ENCODE measurements around the gene CNTN2. TPM values are rescaled to one million over a fixed set of nuclear protein-coding genes. Genes with fewer than 3 reads are reported as not detected.

The CNTN2 gene
- total and polyA plus RNA-seq, 2 of the 8 experiments (the other 6 are each of a cell fraction or from before 2014, with no cell fraction given) = 1.2 to 3.9 TPM

DNA sequence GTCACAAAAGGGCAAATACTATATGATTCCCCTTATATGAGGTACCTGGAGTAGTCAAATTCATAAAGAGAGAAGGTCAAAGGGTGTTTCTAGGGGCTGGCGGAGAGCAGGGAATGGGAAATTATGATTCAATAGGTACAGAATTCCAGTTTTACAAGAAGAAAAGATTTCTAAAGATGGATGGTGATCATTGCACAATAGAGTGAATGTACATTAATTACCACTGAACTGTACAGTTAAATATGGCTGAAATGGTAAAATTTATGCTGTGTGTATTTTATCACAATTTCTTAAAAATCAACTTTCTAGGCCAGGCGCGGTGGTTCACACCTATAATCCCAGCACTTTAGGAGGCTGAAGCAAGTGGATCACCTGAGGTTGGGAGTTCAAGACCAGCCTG lies 59.4 kb downstream of the CNTN2 start:
- no peak overlapping the region for H3K18ac ChIP-seq (ENCODE audit: extremely low read depth, low read length)

More for the DNA sequence above, 59.4 kb downstream of the CNTN2 start:
- Histone ChIP-seq H2BK20ac (ENCODE audit: low read length) (no peak overlapping the region), H4K8ac (ENCODE audit: extremely low read depth, insufficient read depth, low read length) (no peak overlapping the region), H2AK5ac (ENCODE audit: low read depth, low read length) (no peak overlapping the region), H3K56ac (replicated peaks; ENCODE audit: insufficient read length, low read depth, low read length) (no peak overlapping the region), H3K23me2 (ENCODE audit: low read depth, low read length) (no peaks in the 10 kb centered on the region), H3K14ac (ENCODE audit: insufficient read length) (no peak overlapping the region), H3K4ac (replicated peaks; ENCODE audit: insufficient read length, low read depth, low read length) (no peak overlapping the region), H3K4me2 (ENCODE audit: insufficient read depth in 1 of 2, low read depth in 2 of 2, low read length in 2 of 2) (no peak overlapping the region), H3K36me3 (ENCODE audit: control insufficient read depth in 2 of 4, insufficient read depth in 4 of 4, low read length in 3 of 4) (peaks cover 21 to 72% (median 53%) of the 10 kb centered on the region in 4 experiments), H3K79me1 (ENCODE audit: low read depth, low read length) (no peaks in the 10 kb centered on the region; the same call in 1 of the 2 replicates), H3K4me1 (replicated peaks in 1 of 4; ENCODE audit: control insufficient read depth in 3 of 4, insufficient read depth in 4 of 4, low read length in 3 of 4) (no peaks in the 10 kb centered on the region), H3K23ac (ENCODE audit: insufficient read length) (no peak overlapping the region), H2BK12ac (ENCODE audit: low read depth, low read length) (no peak overlapping the region), H3K4me3 (ENCODE audit: extremely low read depth in 1 of 4, insufficient read depth in 2 of 4, low read depth in 3 of 4, low read length in 4 of 4) (no peak overlapping the region), H2BK120ac (replicated peaks; ENCODE audit: low read depth, low read length) (no peak overlapping the region), H3K79me2 (ENCODE audit: control insufficient read depth in 1 of 2, insufficient read depth in 2 of 2, low read length in 2 of 2) (0 out of 4 replicates have a peak, but pooled peaks cover 2% of the 10 kb centered on the region in 2 experiments), H3K9ac (replicated peaks in 1 of 4; ENCODE audit: extremely low read depth in 1 of 4, low read depth in 3 of 4, low read length in 3 of 4) (no peak overlapping the region), H3K27ac (ENCODE audit: low read depth, low read length) (no peak overlapping the region), H4K20me1 (replicated peaks in 1 of 2; ENCODE audit: control insufficient read depth in 1 of 2, insufficient read depth in 2 of 2, low read length in 2 of 2) (peaks cover 1 to 2% of the 10 kb centered on the region in 2 experiments), H2AFZ (ENCODE audit: low read length) (no peak overlapping the region), H2BK15ac (ENCODE audit: low read length) (no peak overlapping the region), H2BK5ac (ENCODE audit: low read depth, low read length) (no peak overlapping the region), H3K27me3 (replicated peaks in 1 of 4; ENCODE audit: control insufficient read depth in 3 of 4, extremely low read depth in 1 of 4, insufficient read depth in 3 of 4, low read length in 3 of 4) (no peaks in the 10 kb centered on the region), H4K5ac (ENCODE audit: insufficient read length, low read depth, low read length) (no peak overlapping the region), H3K9me3 (ENCODE audit: insufficient read depth in 2 of 2, low read depth in 1 of 2, low read length in 1 of 2) (no peaks in the 10 kb centered on the region), H4K91ac (replicated peaks; ENCODE audit: insufficient read length, low read length) (no peak overlapping the region)
- WGBS, 2 experiments (ENCODE audit: extremely low coverage in 1 of 2, insufficient coverage in 1 of 2, insufficient read length in 1 of 2, insufficient replicate concordance in 2 of 2, low coverage in 1 of 2, low lambda C conversion rate in 2 of 2, missing lambda C conversion rate in 1 of 2) = 94% methylated on average over 3 of the region's 3 CpGs; no CpG with 5 or more reads in 1 of the 2 experiments
- ChIA-PET CTCF (ENCODE audit: partially characterized antibody) (interaction anchor here (0.7 kb wide), 1 partner anchor 153 kb away, joined by 3 read pairs; no protein-coding TSS in a partner anchor), POLR2A (ENCODE audit: partially characterized antibody) (no interaction called here)
- FAIRE-seq (no peak), DNase-seq (ENCODE audit: low read depth in 1 of 2, low spot score in 2 of 2) (no peak)

Measured in H1 (cell line).